Measurements from ENCODE around the gene ZNF770.

ZNF770 gene

GRCh38 chr15:35007397-35007796 is 19.3 kb upstream of the ZNF770 start:
- Histone ChIP-seq H3K18ac (ENCODE audit: low read length) (no peak overlapping the region), H3K4ac (ENCODE audit: low read length) (no peak overlapping the region), H3K9ac (ENCODE audit: low read depth, low read length, poor library complexity) (no peak overlapping the region), H3K14ac (ENCODE audit: low read length) (no peak overlapping the region), H2AK5ac (ENCODE audit: low read depth, low read length) (no peak overlapping the region), H2BK120ac (ENCODE audit: low read depth, low read length) (no peak overlapping the region), H4K91ac (ENCODE audit: low read depth, low read length, poor library complexity) (no peak overlapping the region), H3K23ac (ENCODE audit: low read depth, low read length, poor library complexity) (no peak overlapping the region), H3K9me3 (replicated peaks in 1 of 2; ENCODE audit: control insufficient read depth in 2 of 2, insufficient read depth in 1 of 2, low read depth in 1 of 2, low read length in 2 of 2) (no peaks in the 10 kb centered on the region), H3K27me3 (ENCODE audit: control insufficient read depth in 3 of 3, insufficient read depth in 3 of 3, low read depth in 1 of 3, low read length in 3 of 3) (no peaks in the 10 kb centered on the region), H2BK12ac (ENCODE audit: low read length) (no peak overlapping the region), H3K4me3 (ENCODE audit: low read length in 2 of 2) (no peak overlapping the region), H3K79me1 (ENCODE audit: low read depth, low read length) (no peaks in the 10 kb centered on the region), H3K27ac (replicated peaks; ENCODE audit: low read length) (no peak overlapping the region), H4K8ac (ENCODE audit: low read depth, low read length) (no peak overlapping the region), H3K36me3 (replicated peaks in 1 of 2; ENCODE audit: control insufficient read depth in 2 of 2, insufficient read depth in 2 of 2, low read length in 2 of 2) (no peaks in the 10 kb centered on the region), H2BK15ac (ENCODE audit: low read length) (no peak overlapping the region), H3K4me2 (ENCODE audit: insufficient read depth, low read length, poor library complexity, severe bottlenecking) (no peak overlapping the region), H2AFZ (ENCODE audit: low read length) (peak overlapping the region; percentile 48), H3K4me1 (ENCODE audit: control insufficient read depth in 2 of 2, insufficient read depth in 1 of 2, low read depth in 1 of 2, low read length in 2 of 2) (peaks cover 0 to 2% of the 10 kb centered on the region in 2 donors), H2BK5ac (ENCODE audit: low read length) (no peak overlapping the region)
- WGBS, 2 donors (ENCODE audit: extremely low coverage in 2 of 2, insufficient read length in 2 of 2, insufficient replicate concordance in 1 of 2), result no CpG with 5 or more reads among the region's 2 CpGs
- no peak for DNase-seq (ENCODE audit: low spot score)

GRCh38 chr15:35005933-35006332 is 17.8 kb upstream of the ZNF770 start:
- no peak overlapping the region for H3K27ac ChIP-seq (replicated peaks; ENCODE audit: low read length)
- no peak overlapping the region for H3K4me2 ChIP-seq (ENCODE audit: insufficient read depth, low read length, poor library complexity, severe bottlenecking)
- no peak overlapping the region for H3K14ac ChIP-seq (ENCODE audit: low read length)
- no peak overlapping the region for H3K9ac ChIP-seq (ENCODE audit: low read depth, low read length, poor library complexity)
- no peak overlapping the region for H3K4ac ChIP-seq (ENCODE audit: low read length)
- no peak overlapping the region for H2BK120ac ChIP-seq (ENCODE audit: low read depth, low read length)
- H2AK5ac ChIP-seq (ENCODE audit: low read depth, low read length), result no peak overlapping the region
- H2AFZ ChIP-seq (ENCODE audit: low read length), result peak overlapping the region; percentile 5
- no peak overlapping the region for H2BK5ac ChIP-seq (ENCODE audit: low read length)
- no CpG with 5 or more reads among the region's 6 CpGs for WGBS, 2 donors (ENCODE audit: extremely low coverage in 2 of 2, insufficient read length in 2 of 2, insufficient replicate concordance in 1 of 2)
- no peak overlapping the region for H4K8ac ChIP-seq (ENCODE audit: low read depth, low read length)
- H2BK15ac ChIP-seq (ENCODE audit: low read length), result no peak overlapping the region
- H3K4me3 ChIP-seq (ENCODE audit: low read length in 2 of 2), result no peak overlapping the region
- no peaks in the 10 kb centered on the region for H3K79me1 ChIP-seq (ENCODE audit: low read depth, low read length)
- no peak for DNase-seq (ENCODE audit: low spot score)
- H3K4me1 ChIP-seq (ENCODE audit: control insufficient read depth in 2 of 2, insufficient read depth in 1 of 2, low read depth in 1 of 2, low read length in 2 of 2), result peaks cover 4 to 6% of the 10 kb centered on the region in 2 donors
- H3K27me3 ChIP-seq (ENCODE audit: control insufficient read depth in 3 of 3, insufficient read depth in 3 of 3, low read depth in 1 of 3, low read length in 3 of 3), result no peaks in the 10 kb centered on the region
- H3K18ac ChIP-seq (ENCODE audit: low read length), result no peak overlapping the region
- H3K9me3 ChIP-seq (replicated peaks in 1 of 2; ENCODE audit: control insufficient read depth in 2 of 2, insufficient read depth in 1 of 2, low read depth in 1 of 2, low read length in 2 of 2), result no peaks in the 10 kb centered on the region
- H3K23ac ChIP-seq (ENCODE audit: low read depth, low read length, poor library complexity), result no peak overlapping the region
- H3K36me3 ChIP-seq (replicated peaks in 1 of 2; ENCODE audit: control insufficient read depth in 2 of 2, insufficient read depth in 2 of 2, low read length in 2 of 2), result no peaks in the 10 kb centered on the region
- no peak overlapping the region for H2BK12ac ChIP-seq (ENCODE audit: low read length)
- no peak overlapping the region for H4K91ac ChIP-seq (ENCODE audit: low read depth, low read length, poor library complexity)

DNA sequence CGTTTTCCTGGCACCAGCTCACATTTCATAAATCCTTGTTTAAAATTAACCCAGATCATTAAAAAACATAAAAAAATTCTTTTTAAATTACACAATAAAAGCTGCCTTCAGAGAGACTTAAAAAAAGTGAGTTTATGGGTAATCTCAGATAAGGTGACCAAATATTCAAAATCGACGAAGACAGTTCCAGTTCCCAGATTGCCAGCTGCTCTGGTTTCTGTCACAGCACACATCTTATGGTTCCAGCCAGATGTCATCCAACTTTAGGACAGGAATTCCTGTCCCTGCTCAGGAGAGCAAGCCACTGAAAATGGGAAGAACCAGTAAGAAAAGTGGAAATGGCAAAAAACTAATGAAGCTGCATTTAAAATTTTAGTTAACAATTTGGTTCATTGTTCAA is 15.8 kb upstream of the ZNF770 start:
- Histone ChIP-seq H2BK12ac (ENCODE audit: low read length) (no peak overlapping the region), H3K14ac (ENCODE audit: low read length) (no peak overlapping the region), H2AK5ac (ENCODE audit: low read depth, low read length) (no peak overlapping the region), H3K23ac (ENCODE audit: low read depth, low read length, poor library complexity) (no peak overlapping the region), H3K9me3 (replicated peaks in 1 of 2; ENCODE audit: control insufficient read depth in 2 of 2, insufficient read depth in 1 of 2, low read depth in 1 of 2, low read length in 2 of 2) (no peaks in the 10 kb centered on the region), H2BK15ac (ENCODE audit: low read length) (no peak overlapping the region), H2BK5ac (ENCODE audit: low read length) (no peak overlapping the region), H3K4me3 (ENCODE audit: low read length in 2 of 2) (no peak overlapping the region), H3K27me3 (ENCODE audit: control insufficient read depth in 3 of 3, insufficient read depth in 3 of 3, low read depth in 1 of 3, low read length in 3 of 3) (no peaks in the 10 kb centered on the region), H3K36me3 (replicated peaks in 1 of 2; ENCODE audit: control insufficient read depth in 2 of 2, insufficient read depth in 2 of 2, low read length in 2 of 2) (no peaks in the 10 kb centered on the region), H3K18ac (ENCODE audit: low read length) (no peak overlapping the region), H3K4ac (ENCODE audit: low read length) (no peak overlapping the region), H2BK120ac (ENCODE audit: low read depth, low read length) (no peak overlapping the region), H3K4me1 (ENCODE audit: control insufficient read depth in 2 of 2, insufficient read depth in 1 of 2, low read depth in 1 of 2, low read length in 2 of 2) (peaks cover 4 to 9% of the 10 kb centered on the region in 2 donors), H3K79me1 (ENCODE audit: low read depth, low read length) (no peaks in the 10 kb centered on the region), H4K8ac (ENCODE audit: low read depth, low read length) (no peak overlapping the region), H3K9ac (ENCODE audit: low read depth, low read length, poor library complexity) (no peak overlapping the region), H3K27ac (replicated peaks; ENCODE audit: low read length) (no peak overlapping the region), H3K4me2 (ENCODE audit: insufficient read depth, low read length, poor library complexity, severe bottlenecking) (no peak overlapping the region), H4K91ac (ENCODE audit: low read depth, low read length, poor library complexity) (no peak overlapping the region), H2AFZ (ENCODE audit: low read length) (no peak overlapping the region)
- no peak for DNase-seq (ENCODE audit: low spot score)
- no CpG with 5 or more reads among the region's 3 CpGs for WGBS, 2 donors (ENCODE audit: extremely low coverage in 2 of 2, insufficient read length in 2 of 2, insufficient replicate concordance in 1 of 2)

GRCh38 chr15:35000511-35000910 is 12.4 kb upstream of the ZNF770 start:
- no peaks in the 10 kb centered on the region for H3K36me3 ChIP-seq (replicated peaks in 1 of 2; ENCODE audit: control insufficient read depth in 2 of 2, insufficient read depth in 2 of 2, low read length in 2 of 2)
- no peak overlapping the region for H4K8ac ChIP-seq (ENCODE audit: low read depth, low read length)
- no peak overlapping the region for H2AK5ac ChIP-seq (ENCODE audit: low read depth, low read length)
- H3K9ac ChIP-seq (ENCODE audit: low read depth, low read length, poor library complexity), result no peak overlapping the region
- no peak overlapping the region for H2BK15ac ChIP-seq (ENCODE audit: low read length)
- H2BK5ac ChIP-seq (ENCODE audit: low read length), result no peak overlapping the region
- no peak overlapping the region for H3K4me2 ChIP-seq (ENCODE audit: insufficient read depth, low read length, poor library complexity, severe bottlenecking)
- no peak overlapping the region for H3K23ac ChIP-seq (ENCODE audit: low read depth, low read length, poor library complexity)
- no peaks in the 10 kb centered on the region for H3K27me3 ChIP-seq (ENCODE audit: control insufficient read depth in 3 of 3, insufficient read depth in 3 of 3, low read depth in 1 of 3, low read length in 3 of 3)
- no peak overlapping the region for H2AFZ ChIP-seq (ENCODE audit: low read length)
- H4K91ac ChIP-seq (ENCODE audit: low read depth, low read length, poor library complexity), result no peak overlapping the region
- DNase-seq (ENCODE audit: low spot score), result no peak
- H3K4me3 ChIP-seq (ENCODE audit: low read length in 2 of 2), result no peak overlapping the region
- peaks cover 4 to 9% of the 10 kb centered on the region in 2 donors for H3K4me1 ChIP-seq (ENCODE audit: control insufficient read depth in 2 of 2, insufficient read depth in 1 of 2, low read depth in 1 of 2, low read length in 2 of 2)
- H3K14ac ChIP-seq (ENCODE audit: low read length), result no peak overlapping the region
- H3K27ac ChIP-seq (replicated peaks; ENCODE audit: low read length), result no peak overlapping the region
- H3K4ac ChIP-seq (ENCODE audit: low read length), result no peak overlapping the region
- H3K18ac ChIP-seq (ENCODE audit: low read length), result no peak overlapping the region
- WGBS, 2 donors (ENCODE audit: extremely low coverage in 2 of 2, insufficient read length in 2 of 2, insufficient replicate concordance in 1 of 2), result no CpG with 5 or more reads among the region's 1 CpG
- no peak overlapping the region for H2BK12ac ChIP-seq (ENCODE audit: low read length)
- no peaks in the 10 kb centered on the region for H3K79me1 ChIP-seq (ENCODE audit: low read depth, low read length)
- H3K9me3 ChIP-seq (replicated peaks in 1 of 2; ENCODE audit: control insufficient read depth in 2 of 2, insufficient read depth in 1 of 2, low read depth in 1 of 2, low read length in 2 of 2), result no peaks in the 10 kb centered on the region
- no peak overlapping the region for H2BK120ac ChIP-seq (ENCODE audit: low read depth, low read length)
